GM21367 (cell line): ENCODE measurements around the gene MYLK.
"Not testable (repeated sequence)": the region's sequence is repeated elsewhere in the genome, so short reads cannot be mapped to it uniquely, and the experiment has no call there.

ENCODE experiments used
- ATAC-seq: cut with Tn5 transposase; IDR thresholded peaks from one replicate; pipeline ENCODE4 v1.9.1; 2021; ENCODE audit not compliant: unreplicated experiment

MYLK gene

GRCh38 chr3:123629747-123630047, 254.4 kb downstream of the MYLK start:
- ATAC-seq, result no peak

DNA sequence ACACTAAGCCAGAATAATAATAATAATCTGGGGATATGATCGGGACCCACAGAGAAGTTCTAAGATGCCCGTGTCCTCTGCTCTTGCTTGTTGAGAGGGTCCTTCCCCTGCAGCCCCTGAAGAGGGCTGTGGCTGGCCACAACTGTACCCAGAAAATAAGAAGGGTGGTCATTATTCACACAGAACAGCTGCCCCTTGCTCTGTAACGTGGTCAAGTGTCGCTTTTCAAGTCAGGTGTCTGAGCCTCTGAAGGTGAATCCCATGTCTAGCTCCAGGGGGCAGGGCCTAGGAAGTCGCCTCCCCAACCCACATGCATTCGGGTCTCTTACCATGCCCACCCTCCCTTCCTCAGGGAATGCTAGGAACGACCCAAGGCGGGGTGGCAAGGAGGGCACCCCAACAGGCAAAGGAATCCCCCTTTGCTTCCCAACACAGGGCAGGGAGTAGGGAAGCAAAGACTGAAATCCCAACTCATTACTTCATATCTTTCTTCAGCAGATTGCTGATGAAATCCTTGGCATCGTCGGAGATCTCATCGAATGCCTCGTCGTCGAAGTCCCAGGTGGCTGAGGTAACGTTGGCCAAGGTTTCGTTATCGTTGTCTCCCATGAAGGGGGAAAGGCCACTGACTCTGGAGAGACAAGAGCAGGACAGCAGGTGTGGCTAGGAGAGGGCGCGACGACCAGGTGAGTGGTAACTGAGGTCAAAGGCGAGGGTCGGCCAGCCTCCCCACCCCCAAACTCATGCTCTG, 255.0 kb downstream of the MYLK start:
- no peak for ATAC-seq

- no peak for ATAC-seq
Measured at GRCh38 chr3:123627673-123628670, 256.2 kb downstream of the MYLK start.

GRCh38 chr3:123626881-123627280, 257.3 kb downstream of the MYLK start:
- ATAC-seq, result no peak

DNA sequence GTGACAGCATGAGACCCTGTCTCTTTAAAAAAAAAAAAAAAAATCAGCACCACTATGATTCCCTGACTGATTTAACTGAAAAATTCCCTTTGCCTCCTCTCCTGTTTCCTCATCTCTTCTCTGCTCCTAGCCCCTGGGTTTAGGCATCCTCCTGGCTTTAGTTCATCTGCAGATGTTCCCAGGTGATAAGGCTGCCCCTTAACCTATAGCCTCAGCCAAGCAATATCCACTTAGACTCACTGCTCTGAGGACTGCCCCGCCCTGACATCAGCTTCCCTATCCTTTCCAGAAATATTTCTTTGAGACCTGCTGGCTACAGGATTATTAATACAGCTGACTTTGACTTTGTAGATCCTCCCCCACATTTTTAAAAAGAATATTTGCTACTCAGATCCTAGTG, 259.8 kb downstream of the MYLK start:
- no peak for ATAC-seq

GRCh38 chr3:123623346-123623880, 260.7 kb downstream of the MYLK start:
- no peak for ATAC-seq

DNA sequence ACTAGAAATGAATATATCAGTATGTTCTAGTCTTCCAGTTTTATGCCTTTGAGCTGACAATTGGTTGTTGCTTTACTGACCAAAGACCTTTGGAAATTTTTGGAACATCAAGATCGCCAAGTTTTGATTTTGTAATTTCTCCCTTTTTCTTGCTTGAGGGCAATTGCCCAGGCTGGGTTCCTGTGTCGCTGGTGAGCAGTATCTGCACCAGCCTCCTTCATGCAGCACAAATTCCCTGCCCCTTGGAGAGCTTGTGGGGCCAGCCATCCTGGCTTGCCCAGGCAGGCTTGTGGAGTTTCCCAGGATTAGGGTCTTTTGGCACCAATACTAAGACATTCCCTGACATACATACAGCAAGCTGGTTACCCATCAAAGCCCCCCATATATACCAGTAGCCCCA, 261.4 kb downstream of the MYLK start:
- ATAC-seq, result no peak

DNA sequence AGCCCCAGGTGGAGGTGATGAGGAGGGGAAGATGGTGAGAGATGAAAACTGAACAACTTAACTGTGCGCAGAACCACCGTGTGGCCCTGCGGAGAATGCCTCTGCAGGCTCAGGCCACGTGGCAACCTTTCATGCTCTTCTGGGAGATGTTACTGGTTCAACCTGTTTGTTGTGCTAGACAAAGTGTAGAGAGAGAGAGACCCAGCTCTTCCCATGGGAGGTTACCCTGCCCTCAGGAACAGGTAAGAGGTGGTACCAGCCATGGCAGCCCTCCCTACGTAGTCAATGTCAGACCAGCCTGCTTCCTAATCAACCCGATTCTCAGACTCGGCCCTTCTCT, 262.3 kb downstream of the MYLK start:
- no peak for ATAC-seq

DNA sequence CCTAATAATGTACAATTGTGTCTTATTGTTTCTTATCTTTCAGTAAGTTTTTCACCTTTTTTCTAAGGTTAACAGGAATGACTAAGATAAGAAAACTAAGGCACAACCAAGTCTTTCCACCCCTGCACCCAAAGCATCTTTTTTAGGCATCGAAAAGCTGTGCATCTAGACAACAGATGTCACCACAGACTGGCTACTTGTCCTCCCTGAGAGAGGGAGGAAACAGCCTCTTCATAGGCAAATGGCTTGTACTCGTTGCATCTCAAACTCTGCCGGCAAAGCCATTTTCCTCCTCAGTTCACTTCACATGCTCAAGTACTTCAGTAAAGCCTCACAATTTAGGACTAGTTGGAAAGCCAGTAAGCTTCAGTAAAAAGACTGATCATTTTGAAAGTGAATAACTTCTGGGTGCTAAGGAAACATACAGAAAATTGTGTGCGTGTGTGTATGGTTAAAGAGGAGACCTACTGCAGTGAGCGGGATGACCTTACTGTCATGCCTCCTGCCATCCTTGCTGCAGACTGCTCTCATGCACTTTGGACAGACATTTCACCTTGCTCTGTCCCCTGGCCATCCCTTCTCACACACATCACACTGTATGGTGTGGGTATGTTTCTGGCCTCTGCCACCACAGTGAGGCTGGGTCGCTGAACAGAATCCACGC, 262.8 kb downstream of the MYLK start:
- no peak for ATAC-seq

GRCh38 chr3:123620343-123620742, 263.8 kb downstream of the MYLK start:
- no peak for ATAC-seq

- ATAC-seq, result no peak
Measured at GRCh38 chr3:123618768-123619484, 265.2 kb downstream of the MYLK start.

GRCh38 chr3:123618076-123618708, 265.9 kb downstream of the MYLK start:
- ATAC-seq, result no peak

DNA sequence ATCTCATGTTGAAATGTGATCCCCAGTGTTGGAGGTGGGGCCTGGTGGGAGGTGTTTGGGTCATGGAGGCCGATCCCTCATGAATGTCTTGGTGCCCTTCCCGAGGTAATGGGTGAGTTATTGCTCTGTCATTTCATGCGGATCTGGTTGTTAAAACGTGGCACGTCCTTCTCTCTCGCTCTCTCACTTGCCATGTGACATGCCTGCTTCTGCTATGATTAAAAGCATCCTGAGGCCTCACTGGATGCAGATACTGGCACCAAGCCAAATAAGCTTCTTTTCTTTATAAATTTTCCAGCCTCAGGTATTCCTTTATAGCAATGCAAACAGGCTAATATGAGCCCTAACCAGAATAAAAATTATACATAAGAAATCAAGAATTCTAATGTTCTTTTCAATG, 267.5 kb downstream of the MYLK start:
- ATAC-seq, result no peak

GRCh38 chr3:123613543-123613942, 270.6 kb downstream of the MYLK start:
- ATAC-seq, result no peak

DNA sequence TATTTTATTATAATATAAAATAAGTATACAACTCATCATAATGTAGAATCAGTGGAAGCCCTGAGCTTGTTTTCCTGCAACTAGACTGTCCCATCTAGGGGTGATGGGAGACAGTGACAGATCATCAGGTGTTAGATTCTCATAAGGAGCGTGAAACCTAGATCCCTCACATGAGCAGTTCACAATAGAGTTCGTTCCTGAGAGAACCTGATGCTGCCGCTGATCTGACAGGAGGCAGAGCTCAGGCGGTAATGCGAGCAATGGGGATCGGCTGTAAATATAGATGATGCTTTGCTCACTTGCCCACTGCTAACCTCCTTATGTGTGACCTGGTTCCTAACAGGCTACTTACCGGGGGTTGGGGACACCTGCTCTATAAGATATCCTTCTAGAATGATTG, 272.5 kb downstream of the MYLK start:
- not testable (repeated sequence) for ATAC-seq

- no peak for ATAC-seq
Measured at GRCh38 chr3:123611082-123611481, 273.1 kb downstream of the MYLK start.

- ATAC-seq, result no peak
Measured at GRCh38 chr3:123610331-123610730, 273.8 kb downstream of the MYLK start.

DNA sequence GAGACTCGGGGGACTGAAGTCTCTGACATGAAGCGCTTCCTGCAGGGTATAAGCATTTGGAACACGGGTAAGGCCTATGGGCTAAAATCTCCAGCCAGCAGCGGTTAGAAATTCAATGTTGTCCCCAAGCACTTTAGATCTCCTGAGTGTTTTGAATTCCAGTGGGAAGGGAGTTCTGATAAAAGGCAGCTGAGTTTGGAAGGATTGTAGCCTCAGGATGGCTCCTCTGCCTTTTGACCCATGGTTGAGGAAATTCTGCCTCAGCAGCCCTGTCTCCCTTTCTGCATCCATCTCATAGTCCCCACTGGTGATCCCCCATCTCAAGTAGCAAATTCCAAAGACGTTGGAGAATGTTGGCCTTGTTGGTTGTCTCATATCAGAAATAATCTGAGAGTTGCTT, 275.1 kb downstream of the MYLK start:
- no peak for ATAC-seq

- no peak for ATAC-seq
Measured at GRCh38 chr3:123608263-123608937, 275.7 kb downstream of the MYLK start.

- ATAC-seq, result no peak
Measured at GRCh38 chr3:123606527-123606926, 277.6 kb downstream of the MYLK start.
